Heart right ventricle (tissue), 16 donors: ENCODE results near the gene CDK5. TPM values are rescaled to one million over a fixed set of nuclear protein-coding genes. Genes with fewer than 3 reads are reported as not detected.

Source experiments
- ATAC-seq, 8 donors: fragments of 200-7000 bp; cut with Tn5 transposase; one replicate each; pipeline ENCODE4 v1.9.1; 2020; ENCODE audit warnings: mild to moderate bottlenecking in 8 of 8, moderate library complexity in 8 of 8, moderate number of reproducible peaks in 1 of 8
- DNase-seq, 2 donors: peaks; one replicate each; pipeline ENCODE4 v3.0.0-alpha.2; 2020
- H3K27ac ChIP-seq, 10 donors: fragments of 200-600 bp; sonication (generic) in 2 of 10; one replicate each; pipeline versions ENCODE4 v1.5.0 to v1.8.0; 2020 to 2022; ENCODE audit warnings: mild to moderate bottlenecking in 3 of 10
- H3K27me3 ChIP-seq, 7 donors: fragments of 200-600 bp; one replicate each; pipeline ENCODE4 v1.8.0; 2021 to 2022; ENCODE audit warnings: mild to moderate bottlenecking in 2 of 7
- H3K36me3 ChIP-seq, 9 donors: fragments of 200-600 bp; sonication (generic) in 1 of 9; one replicate each; pipeline versions ENCODE4 v1.5.0 to v1.8.0; 2020 to 2022; ENCODE audit warnings: mild to moderate bottlenecking in 2 of 9
- H3K4me1 ChIP-seq, 9 donors: fragments of 200-600 bp; sonication (generic) in 1 of 9; one replicate each; pipeline versions ENCODE4 v1.5.0 to v1.8.0; 2020 to 2022; ENCODE audit warnings: mild to moderate bottlenecking in 4 of 9
- H3K4me3 ChIP-seq, 10 donors: fragments of 200-600 bp; sonication (generic) in 2 of 10; one replicate each; pipeline versions ENCODE4 v1.5.0 to v1.8.0; 2020 to 2022; ENCODE audit warnings: mild to moderate bottlenecking in 7 of 10, moderate library complexity in 2 of 10
- H3K9me3 ChIP-seq, 11 donors: fragments of 200-600 bp in 10 of 11; sonication (generic) in 2 of 11; one replicate each; pipeline versions ENCODE4 v1.5.0 to v1.8.0; 2013 to 2022; ENCODE audit warnings: mild to moderate bottlenecking in 2 of 11, control low read depth in 1 of 11, moderate library complexity in 1 of 11
- CTCF ChIP-seq, 9 donors: fragments of 200-600 bp; sonication (generic) in 2 of 9; IDR thresholded peaks; one replicate each; pipeline versions ENCODE4 v1.5.0 to v1.8.0; 2021 to 2022; ENCODE audit warnings: antibody characterized with exemption in 9 of 9, mild to moderate bottlenecking in 5 of 9, moderate library complexity in 1 of 9
- WGBS, 2 donors: extraction: QIAGEN DNeasy Blood & Tissue Kit; methylation state at CpG; one replicate each; pipeline ENCODE4 v1.1.7; 2013; ENCODE audit warnings: inconsistent platforms in 1 of 2; 5-methylcytosine and 5-hydroxymethylcytosine counted together
- intact Hi-C, 10 donors: fragments of 100-400 bp; cut with DNase I; formaldehyde crosslinking; loops; one replicate each; pipeline versions ENCODE4 v1.11.1 to v1.14.2; 2022
- polyA plus RNA-seq, 2 donors: library from polyadenylated mRNA; stranded (reverse); fragments of 200-250 nt; gene quantifications; one replicate each; pipeline ENCODE4 v1.2.3, GENCODE V29; 2013
- total RNA-seq, 10 donors: library from RNA; stranded (reverse); fragmentation: NEBNext Ultra II Directional in 3 of 10; extraction: Animal tissue kit (Norgen Biotek cat#: 25700) in 3 of 10; gene quantifications; one replicate each; pipeline versions ENCODE4 v1.2.1 to v1.2.4, GENCODE V29; 2021 to 2023
- donor health status: Arrhythmogenic right ventricular cardiomyopathy.
- donor health status: ischemic (EF 13 %, LVEDD 7.1; RV severe dilation, severe dysfunction).
- donor health status: healthy with polysubstance abuse.
- donor health status: DM: no; HTN: yes; CAD: no.
- donor health status: DM: no; HTN: no; CAD: no.
- donor health status: ischemic (EF 25% LVEDD 6.9; RV normal size, moderate dysfunction).
- donor health status: ischemic (EF 25% LVEDD 5.7; RV mildly dilated, moderate dysfunction).
- donor health status: healthy.
- donor health status: DM: yes; HTN: yes; CAD: no.
- donor health status: Ischemic cardiomyopathy.
- donor health status: ischemic (EF 35%, LVEDD 5.7; RV mildly dilated, moderate dysfunction).
- donor health status: nonischemic (EF 11% LVEDD 7.7; RV severe dilation, severe dysfunction).
- donor health status: DM: yes; HTN: yes; CAD: no.
- donor health status: PGD.
- donor health status: ischemic (EF 29% LVEDD 5.4; RV normal size, mild dysfunction).
- donor health status: nonischemic (EF 23%, LVEDD 6.1; RV moderate dilation, normal function).

The CDK5 gene
- total and polyA plus RNA-seq, 12 donors, result 5.0 to 11.3 (median 7.6) TPM

- peaks cover 0 to 28% (median 16%) of the 10 kb centered on the region in 9 donors for H3K4me1 ChIP-seq
- DNase-seq, result no peak
- intact Hi-C loops, result loop anchor here in 3 of 10 donors (5.0 to 10.0 kb wide), 2 partner anchors 72 to 79 kb away; no protein-coding TSS in a partner anchor
- no peak overlapping the region for H3K27ac ChIP-seq
- WGBS, 2 donors, result 89 to 92% methylated on average over 17 of the region's 17 CpGs
- peaks cover 0 to 62% (median 12%) of the 10 kb centered on the region in 9 donors for H3K36me3 ChIP-seq
- ATAC-seq, result no peak
- no peaks in the 10 kb centered on the region for H3K9me3 ChIP-seq
- no peak for TF ChIP-seq CTCF (IDR thresholded peaks at IDR 0.05)
- H3K4me3 ChIP-seq, result no peak overlapping the region
- no peaks in the 10 kb centered on the region for H3K27me3 ChIP-seq
Observed at GRCh38 chr7:151032936-151033863, 24.5 kb downstream of the CDK5 start.

- no peak for DNase-seq
- TF ChIP-seq CTCF (IDR thresholded peaks at IDR 0.05), result no peak
- Histone ChIP-seq H3K27me3 (no peaks in the 10 kb centered on the region), H3K4me3 (no peak overlapping the region), H3K36me3 (peaks cover 0 to 43% (median 5%) of the 10 kb centered on the region in 9 donors), H3K27ac (no peak overlapping the region), H3K9me3 (no peaks in the 10 kb centered on the region), H3K4me1 (peaks cover 3 to 33% (median 21%) of the 10 kb centered on the region in 9 donors)
- 93 to 95% methylated on average over 4 of the region's 4 CpGs for WGBS, 2 donors
- no peak for ATAC-seq
- intact Hi-C loops, result loop anchor here in 4 of 10 donors (2.0 to 10.0 kb wide), 3 partner anchors 26 to 81 kb away; partner anchors contain the start of gene CDK5 (in 1 of the 4)
Observed at GRCh38 chr7:151031011-151031410, 26.7 kb downstream of the CDK5 start.

GRCh38 chr7:151028948-151029501 is 28.7 kb downstream of the CDK5 start:
- DNase-seq (no peak), ATAC-seq (peak in 1 of 8 donors; percentile 0)
- Histone ChIP-seq H3K4me3 (peak overlapping the region; percentile 29 to 84 (median 74)), H3K27me3 (no peaks in the 10 kb centered on the region), H3K36me3 (peaks cover 0 to 25% (median 0%) of the 10 kb centered on the region in 9 donors), H3K27ac (peak overlapping the region; percentile 36 to 91 (median 82)), H3K9me3 (no peaks in the 10 kb centered on the region), H3K4me1 (peaks cover 3 to 21% (median 14%) of the 10 kb centered on the region in 9 donors)
- no peak for TF ChIP-seq CTCF (IDR thresholded peaks at IDR 0.05)
- WGBS, 2 donors, result 52 to 56% methylated on average over 17 of the region's 17 CpGs
- intact Hi-C loops, result loop anchor here in 6 of 10 donors (1.0 to 5.0 kb wide), 7 partner anchors 29 to 83 kb away; partner anchors contain the start of genes SLC4A2 (in 2 of the 6) and AGAP3 (in 1 of the 6)
